IPS DF 4.7 (cell line): Measurements from ENCODE around the gene CHID1.

Source experiments
- DNase-seq: peaks from one replicate; pipeline ENCODE4 v3.0.0-alpha.2; 2013; ENCODE audit warnings: low spot score; ENCODE audit errors: extremely low read depth

CHID1 gene

DNA sequence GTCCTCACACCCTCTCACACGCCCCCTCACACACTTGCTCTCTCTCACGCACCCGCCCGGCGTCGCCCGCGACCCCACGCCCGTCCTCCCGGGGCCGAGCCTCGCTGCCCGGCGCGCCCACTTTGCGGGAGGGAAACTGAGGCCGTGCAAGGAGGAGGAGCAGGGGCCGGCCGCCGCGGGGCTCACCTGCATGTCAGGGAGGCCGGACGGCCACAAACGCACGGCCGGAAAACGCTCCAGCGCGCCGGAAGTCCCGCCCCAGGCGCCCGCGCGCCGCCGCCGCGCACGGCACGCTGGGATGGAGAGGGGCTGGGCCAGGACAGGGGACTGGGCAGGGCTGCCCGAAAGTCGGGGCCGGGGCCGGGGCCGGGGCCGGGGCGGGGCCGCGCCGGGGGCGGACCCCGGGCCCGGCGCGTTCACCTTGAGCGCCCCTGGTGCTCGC lies at the start of gene CHID1:
Gene CHID1 (minus strand): TSS at position 222 of the 442 bp plus-strand sequence. CDS start 5,994 bp downstream, outside the sequence.
- DNase-seq, result no peak

DNA sequence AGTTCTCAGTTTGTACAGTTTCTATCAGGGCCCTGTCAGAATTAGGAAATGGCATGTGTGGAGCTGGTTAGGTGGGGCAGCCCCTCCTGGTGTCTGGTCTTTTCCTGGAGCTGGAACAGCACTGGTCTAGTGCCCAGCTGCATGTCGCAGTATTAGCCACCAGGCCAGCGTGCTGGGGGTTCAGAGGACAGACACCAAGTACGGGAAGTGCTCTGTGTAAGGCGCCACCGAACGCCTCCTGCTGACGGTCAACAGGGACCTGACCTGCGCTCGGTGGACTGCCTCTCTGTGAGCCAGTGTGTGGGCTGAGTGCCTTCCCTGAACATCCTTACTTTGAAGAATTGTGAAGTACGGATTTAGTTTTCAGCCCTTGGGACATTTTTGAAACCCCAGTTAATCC lies 49.0 kb upstream of the CHID1 start:
- DNase-seq, result no peak

DNA sequence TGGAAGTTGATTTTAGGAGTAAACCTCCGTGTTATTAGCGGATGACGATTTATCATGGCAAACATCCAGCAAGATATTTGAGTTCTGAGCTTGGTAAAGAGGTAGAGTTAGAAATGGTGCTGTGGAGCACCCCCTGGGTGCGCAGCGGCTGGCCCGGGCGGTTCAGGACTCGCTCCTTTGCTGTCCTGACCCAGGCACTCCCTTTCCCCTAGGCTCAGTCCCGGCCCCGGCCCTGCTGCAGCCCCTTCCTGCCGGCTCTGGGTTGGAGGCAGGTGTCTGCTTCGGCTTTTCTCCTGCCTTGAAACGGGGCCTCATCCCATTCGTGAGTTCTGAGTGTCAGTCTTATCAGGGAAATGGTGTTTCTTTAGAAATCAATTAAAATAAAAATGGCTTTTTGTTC lies 48.4 kb upstream of the CHID1 start:
- no peak for DNase-seq

DNA sequence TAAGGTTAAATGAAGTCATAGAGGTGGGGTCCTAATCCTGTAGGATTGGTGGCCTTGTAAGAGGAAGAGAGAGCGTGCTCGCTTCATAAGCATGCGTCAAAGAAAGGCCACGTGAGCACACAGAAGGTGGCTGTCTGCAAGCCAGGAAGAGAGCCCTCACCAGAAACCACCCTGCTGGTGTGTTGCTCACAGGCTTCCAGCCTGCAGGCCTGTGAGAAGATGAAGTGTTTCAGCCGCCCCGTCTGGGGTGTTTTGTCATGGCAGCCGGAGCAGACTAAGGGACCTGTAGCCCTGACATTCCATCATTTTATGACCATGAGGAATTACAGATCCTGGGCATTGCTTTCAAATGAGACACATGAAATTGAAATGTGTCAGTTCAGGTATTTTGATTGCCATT lies 47.5 kb upstream of the CHID1 start:
- no peak for DNase-seq

DNA sequence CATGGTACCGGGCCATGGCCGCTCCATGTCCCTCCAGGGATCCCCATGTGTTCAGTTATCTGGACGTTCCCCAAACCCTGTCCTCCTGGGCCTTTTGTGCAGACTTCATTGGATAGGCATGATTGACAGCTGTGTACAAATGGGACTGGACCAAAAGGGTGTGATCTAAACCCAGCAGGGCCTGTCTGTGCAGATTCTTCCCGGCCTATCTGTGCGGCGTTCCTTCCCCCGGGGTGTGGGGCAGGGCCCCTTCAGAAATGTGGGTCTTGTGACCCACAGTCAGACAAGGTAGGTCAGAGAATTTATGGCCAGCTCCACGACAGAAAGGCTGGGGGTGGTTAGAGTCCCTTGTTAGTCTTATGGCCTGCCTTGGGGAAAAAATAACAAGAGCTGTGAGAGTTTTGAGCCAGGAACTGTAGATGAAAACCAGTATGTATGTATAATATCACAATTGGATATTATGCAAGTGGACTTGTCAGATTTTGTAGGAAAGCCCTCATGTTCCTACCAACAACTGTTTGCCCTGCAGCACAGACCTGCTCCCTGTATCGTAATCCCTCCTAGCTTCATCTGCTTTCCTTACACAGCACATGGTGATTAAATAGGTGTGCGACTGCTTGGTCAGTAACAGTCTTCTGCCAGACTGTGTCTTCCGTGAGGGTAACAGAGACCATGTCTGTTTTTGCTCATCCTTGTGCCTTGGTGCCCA lies 46.8 kb upstream of the CHID1 start:
- DNase-seq, result no peak

DNA sequence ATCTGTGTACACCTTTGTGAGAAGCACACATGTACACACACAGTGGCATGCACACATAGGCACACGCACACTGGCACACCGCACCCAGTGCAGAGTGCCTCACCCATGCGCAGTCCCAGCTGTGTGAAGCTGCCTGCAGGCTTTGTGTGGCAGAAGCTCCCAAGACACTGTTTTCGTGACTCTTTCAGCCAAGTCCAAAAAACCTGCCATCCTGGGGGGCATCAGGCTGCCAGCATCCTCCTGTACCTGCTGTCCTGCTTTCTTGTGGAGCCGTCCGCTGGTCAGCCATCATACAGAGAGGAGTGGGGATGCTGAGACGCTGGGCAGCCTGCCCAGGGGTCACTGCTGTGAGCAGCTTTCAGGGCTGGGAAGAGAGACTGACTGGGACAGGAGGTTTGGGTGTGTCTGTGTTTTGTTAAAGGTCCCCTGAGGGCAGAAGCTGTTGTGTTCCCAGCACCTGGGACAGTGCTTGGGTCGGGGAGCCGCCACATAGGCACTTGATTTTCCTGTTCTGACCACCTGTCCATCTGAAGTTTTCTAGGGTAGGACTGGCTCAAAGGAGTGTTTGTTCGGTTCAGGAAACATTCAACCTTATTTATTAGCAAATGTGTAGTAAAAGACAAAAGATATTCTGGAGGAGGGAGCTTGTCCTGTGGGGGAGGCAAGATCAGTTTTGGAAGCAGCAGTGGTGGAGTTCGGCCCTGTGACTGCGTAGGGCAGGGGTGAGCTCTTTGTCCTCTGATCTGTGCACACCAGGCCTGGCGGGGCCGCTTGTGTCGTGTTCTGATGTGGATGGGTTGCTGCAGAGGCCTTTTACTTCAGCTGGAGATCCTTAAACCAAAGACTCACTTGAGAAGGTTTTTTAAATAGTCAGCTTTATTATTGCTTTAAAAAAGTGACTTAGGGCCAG lies 44.8 kb upstream of the CHID1 start:
- no peak for DNase-seq

DNA sequence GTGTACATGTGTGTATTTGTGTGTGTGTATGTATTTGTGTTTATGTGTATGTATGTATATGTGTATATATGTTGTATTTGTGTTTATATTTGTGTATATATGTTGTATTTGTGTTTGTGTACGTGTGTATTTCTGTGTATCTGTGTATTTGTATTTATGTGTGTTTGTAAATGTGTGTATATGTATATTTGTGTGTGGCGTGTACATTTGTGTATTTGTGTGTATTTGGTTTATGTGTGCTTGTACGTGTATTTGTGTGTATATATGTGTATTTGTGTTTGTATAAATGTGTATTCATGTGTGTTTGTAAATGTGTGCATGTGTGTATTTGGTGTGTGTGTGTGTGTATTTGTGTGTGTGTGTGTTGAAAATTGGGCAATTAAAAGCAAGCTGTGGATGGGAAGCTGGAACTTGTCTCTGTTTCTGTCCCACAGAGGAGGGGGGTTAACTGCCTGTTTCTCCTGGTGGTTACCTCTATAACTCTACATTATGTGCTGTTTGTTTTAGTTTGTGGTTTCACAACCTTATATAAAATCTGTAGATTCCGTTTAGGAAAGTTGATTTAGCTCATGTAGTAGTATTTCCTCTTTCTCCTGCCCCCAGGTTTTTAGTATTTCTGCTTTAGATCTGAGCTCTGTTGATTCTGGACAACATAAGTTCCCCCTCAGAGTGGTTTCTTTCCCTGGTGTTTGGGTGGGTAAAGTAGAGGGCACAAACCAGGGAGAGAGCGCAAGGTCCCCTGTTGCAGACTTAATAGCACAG lies 44.0 kb upstream of the CHID1 start:
- no peak for DNase-seq

DNA sequence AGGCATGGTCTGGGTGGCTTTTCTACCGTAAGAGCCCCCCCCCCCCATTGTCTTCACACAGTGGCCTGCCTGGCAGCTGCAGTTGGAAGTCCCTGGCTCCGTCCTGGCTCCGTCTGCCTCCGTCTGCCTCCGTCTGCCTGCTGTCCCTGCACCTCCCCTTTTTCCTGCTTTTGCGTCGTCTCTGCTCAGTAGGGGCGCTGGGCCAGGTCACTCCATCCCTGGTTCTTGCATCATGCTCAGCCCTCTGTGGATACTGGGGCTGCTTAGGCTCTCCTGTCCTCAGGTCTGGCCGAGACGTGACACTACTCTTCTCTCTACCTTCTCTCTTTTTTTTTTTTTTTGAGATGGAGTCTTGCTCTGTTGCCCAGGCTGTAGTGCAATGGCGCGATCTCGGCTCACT lies 42.9 kb upstream of the CHID1 start:
- DNase-seq, result no peak

DNA sequence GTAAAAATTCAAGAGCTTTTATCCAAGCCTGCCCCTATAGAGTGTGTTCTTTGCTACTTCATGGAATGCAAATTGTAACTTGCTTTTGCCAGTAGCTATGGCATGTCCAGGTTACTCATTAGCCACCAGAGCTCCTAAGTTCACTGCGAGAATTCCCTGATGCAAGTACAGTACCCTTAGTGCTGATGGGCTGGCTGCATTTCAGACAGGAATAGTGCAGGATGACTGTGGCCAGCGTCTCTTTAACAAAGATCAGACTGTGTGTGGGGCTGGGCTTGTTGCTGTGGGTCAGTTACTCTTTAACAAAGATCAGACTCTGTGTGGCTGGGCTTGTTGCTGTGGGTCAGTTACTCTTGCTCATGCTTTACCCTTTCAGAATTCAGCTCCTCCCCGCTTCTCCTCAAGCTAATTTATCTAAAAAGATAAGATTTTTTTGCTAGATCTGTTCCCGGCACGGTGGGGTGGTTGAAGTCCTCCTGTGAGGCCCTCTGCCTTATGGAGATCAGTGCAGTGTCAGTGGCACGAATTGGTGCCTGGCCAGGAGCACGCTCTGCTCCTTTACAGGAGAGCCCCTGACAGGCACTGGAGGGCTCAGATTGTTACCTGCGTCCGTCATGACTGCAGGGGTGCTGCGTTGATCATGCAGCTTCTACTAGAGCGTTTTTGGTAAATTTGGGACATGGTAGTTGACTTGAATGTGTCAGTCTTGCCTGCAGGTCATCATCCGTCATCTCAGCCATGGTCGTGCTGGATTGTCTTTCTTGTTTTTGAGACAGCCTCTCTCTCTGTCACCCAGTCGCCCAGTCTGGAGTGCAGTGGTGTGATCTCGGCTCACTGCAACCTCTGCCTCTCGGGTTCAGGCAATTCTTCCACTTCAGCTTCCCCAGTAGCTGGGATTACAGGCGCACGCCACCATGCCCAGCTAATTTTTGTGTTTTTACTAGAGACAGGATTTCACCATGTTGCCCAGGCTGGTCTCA lies 42.1 kb upstream of the CHID1 start:
- DNase-seq, result no peak

DNA sequence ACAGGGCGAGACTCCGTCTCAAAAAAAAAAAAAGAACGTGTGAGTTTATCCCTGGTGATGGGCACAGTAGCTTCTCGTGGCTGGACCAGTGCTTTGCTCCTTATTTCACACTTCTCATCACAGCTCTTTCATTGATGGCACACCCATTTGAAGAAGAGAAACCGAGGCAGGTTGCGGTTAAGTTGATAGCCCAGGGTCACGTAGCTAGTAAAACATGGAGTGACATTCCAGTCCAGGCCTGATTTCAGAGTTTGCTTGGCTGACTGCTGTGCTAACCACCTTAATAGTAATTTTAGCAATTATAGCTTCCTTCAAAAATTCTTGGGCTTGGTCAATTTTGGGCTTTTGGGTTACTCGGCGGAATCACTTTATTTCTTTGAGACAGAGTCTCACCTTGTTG lies 40.9 kb upstream of the CHID1 start:
- DNase-seq, result no peak

DNA sequence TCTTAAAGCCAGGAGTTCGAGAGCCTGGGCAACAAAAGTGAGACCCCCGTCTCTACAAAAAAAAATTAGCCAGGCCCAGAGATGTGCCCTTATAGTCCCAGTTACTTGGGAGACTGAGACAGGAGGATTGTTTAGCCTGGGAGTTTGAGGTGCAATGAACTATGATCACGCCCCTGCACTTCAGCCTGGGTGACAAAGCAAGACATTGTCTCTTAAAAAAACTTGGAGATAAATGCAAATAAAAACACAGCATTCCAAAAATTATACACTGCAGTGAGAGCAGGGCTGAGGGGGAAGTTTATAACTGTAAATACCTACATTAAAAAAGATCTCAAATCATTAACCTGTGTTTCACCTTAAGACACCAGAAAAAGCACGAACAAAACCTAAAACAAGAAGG lies 37.1 kb upstream of the CHID1 start:
- DNase-seq, result no peak

DNA sequence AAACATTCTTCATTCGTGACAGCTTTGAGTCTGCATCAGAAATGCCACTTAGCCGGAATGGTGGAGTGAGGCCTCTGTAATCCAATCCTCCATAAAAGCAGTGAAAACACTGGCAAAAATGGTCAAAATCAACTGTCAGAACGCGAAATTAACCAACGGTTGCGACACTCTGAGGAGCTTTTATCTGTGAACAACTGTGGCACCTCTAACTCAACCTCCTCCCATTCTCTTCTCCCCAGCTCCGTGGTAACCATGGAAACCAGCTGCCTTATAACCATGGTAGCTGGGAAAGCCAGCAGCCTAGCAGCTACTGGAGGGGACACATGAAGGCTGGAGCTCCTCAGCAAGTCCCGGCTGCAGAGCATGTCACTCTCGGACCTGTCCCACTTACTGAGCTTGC lies 35.4 kb upstream of the CHID1 start:
- no peak for DNase-seq

DNA sequence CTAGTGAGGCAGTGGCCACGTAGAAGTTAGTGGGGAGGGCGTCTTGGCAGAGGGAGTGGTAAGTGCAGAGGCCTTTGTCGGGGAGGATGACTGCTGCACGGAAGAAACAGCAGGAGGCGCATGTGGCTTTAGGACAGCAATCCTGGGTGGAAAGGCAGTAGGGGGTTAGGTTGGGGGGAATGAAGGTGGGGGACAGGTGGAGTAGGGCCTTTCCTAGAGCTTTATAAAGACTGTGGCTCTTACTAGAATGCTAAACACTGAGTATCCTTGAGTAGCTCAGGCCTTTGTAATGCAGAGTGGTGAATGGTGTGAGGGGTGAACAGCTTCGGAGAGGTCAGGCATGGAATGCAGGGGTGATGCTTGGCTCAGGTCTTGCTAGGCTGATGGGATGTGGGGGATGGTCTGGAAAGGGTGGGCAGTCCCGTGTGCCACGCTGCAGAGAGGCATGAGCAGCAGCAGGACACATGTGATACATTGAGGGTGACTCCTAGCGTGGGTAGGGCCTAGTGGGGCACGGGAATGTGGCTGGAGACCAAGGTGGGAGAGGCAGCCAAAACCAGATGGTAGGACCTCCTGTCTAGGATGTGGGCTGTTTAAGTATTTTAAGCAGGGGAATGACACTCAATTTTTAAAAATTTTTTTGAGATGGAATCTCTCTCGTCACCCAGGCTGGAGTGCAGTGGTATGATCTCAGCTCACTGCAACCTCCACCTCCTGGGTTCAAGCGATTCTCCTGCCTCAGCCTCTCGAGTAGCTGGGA lies 34.3 kb upstream of the CHID1 start:
- DNase-seq, result peak; percentile 95

DNA sequence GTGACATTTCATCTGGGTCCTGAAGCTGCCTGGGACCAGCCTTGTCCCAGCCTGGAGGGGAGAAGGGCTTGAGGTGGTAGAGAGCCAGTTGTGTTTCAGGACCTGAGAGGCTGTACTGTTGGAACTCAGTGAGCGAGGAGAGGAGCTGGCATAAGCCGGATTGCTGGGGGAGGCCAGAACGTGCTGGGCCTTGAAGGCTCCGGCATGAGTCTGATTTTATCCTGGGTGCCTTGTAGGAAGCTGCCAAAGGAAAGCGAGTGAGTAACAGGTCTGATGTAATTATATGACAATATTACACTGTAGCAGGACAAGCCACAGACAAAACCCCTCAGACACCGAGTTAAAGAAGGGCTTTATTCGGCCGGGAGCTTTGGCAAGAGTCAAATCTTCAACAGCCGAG lies 32.2 kb upstream of the CHID1 start:
- DNase-seq, result no peak

DNA sequence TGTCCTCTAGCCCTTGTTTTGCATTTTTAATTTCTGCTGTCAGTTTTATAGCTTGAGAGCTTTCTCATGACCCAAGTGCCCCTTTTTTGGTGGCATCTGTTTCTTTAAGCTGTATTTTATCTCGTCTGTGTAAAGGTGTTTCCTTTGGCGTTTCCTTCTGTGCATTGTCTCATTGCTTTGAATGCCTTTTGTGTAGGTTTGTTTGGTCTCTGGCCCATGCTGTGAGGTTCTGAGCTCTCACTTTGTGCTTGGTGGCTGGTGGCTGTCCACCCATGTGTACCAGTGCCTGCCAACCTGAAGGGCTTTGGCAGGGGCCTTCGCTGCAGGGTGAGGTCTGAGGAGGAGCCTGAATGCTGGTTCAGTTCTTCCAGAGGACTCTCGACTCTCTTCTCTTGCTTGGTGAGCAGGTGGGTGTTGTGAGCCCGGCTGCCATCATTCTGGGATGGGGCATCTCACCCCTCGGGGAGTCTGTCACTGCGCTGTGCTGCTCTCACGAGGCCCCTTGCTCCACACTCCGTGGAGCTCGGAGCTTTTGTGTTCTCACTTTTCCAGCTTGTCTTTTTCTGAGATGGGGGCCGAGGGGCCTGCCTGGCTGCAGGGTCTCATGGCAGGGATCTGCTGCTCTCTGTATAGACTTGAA lies 30.0 kb upstream of the CHID1 start:
- DNase-seq, result no peak

DNA sequence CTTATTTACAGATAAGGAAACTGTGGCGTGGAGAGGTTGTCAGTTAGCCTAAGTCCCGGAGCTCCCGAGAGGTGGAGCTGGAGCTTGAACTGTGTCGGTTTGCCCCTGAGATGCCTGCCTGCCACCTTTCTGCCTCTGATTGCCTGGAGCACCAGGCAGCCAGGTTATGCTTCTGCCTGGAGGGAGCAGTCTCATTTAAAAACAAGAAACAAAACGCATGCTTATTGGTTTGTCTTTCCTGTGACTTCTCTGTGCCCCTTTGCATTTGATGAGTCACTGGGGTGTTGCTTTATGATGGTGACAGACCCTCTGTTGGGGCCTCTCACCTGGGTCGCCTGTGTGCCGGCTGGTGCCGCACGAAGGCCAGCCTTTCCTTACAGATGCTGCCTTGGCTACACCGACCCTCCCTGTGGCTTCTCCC lies 27.2 kb upstream of the CHID1 start:
- DNase-seq, result no peak

DNA sequence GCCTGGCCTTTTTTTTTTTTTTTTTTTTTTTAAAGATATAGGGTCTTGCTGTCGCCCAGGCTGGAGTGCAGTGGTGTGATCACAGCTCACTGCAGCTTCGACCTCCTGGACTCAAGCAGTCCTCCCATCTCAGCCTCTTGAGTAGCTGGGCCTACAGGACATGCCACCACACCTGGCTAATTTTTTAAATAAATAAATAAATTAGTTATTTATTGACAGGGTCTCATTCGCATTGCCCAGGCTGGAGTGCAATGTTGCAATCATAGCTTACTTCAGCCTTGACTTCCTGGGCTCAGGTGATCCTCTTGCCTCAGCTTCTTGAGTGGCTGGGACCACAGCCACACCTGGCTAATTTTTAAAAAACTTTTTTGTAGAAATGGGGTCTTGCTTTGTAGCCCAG lies 25.6 kb upstream of the CHID1 start:
- DNase-seq, result no peak

DNA sequence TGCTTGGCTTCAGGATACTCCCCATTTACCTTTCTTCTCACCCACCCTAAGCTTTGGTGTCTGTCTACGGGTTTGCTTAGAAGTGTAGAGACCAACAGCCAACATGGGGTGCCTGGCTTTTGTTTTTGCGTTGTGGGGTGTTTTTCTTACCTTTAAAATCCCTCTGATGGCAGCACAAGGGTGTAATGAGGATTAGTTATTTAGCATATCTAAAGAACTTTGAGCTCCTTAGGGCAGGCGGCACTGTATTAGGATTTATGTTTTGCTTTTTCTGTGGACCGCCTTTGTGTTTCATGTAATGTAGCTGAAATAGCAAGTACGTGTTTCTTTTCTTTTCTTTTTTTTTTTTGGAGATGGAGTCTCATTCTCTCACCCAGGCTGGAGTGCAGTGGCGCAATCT lies 23.9 kb upstream of the CHID1 start:
- no peak for DNase-seq

DNA sequence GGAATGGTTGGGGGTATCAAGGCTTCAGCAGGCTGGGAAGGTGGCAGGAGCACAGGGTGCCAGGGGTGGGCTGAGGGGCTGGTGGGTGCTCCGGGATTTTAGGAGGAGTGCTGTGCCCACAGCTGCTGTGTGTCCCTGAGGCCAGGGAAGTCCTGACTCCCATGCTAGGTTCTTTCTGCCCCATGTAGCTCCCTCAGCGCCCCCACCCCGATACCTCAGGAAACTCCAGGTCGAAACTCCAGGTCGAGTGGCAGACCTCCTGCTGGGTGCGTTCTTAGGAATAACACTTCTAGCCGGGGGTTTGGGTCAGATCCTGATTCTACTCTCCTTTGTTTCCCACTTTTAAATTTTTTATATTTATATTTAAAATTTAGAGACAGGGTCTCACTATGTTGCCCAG lies 23.3 kb upstream of the CHID1 start:
- DNase-seq, result no peak
